SIG-M5 treated with dmso at 0.1 percent for 504 hours (cell line): ENCODE data around the gene PLP1.
"Not testable (repeated sequence)": the region's sequence is repeated elsewhere in the genome, so short reads cannot be mapped to it uniquely, and the experiment has no call there.

Experiments
- DNase-seq: peaks from one replicate; lab custom pipeline; 2025; ENCODE audit not compliant: unreplicated experiment; lab: John Stamatoyannopoulos, UW

PLP1 gene, protein sequence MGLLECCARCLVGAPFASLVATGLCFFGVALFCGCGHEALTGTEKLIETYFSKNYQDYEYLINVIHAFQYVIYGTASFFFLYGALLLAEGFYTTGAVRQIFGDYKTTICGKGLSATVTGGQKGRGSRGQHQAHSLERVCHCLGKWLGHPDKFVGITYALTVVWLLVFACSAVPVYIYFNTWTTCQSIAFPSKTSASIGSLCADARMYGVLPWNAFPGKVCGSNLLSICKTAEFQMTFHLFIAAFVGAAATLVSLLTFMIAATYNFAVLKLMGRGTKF

DNA sequence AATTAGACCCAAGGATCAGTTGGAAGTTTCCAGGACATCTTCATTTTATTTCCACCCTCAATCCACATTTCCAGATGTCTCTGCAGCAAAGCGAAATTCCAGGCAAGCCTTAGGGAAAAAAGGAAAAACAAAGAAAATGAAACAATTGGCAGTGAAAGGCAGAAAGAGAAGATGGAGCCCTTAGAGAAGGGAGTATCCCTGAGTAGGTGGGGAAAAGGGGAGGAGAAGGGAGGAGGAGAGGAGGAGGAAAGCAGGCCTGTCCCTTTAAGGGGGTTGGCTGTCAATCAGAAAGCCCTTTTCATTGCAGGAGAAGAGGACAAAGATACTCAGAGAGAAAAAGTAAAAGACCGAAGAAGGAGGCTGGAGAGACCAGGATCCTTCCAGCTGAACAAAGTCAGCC lies at the start of gene PLP1:
PLP1 (plus strand) TSS at position 295 of the 400 bp plus-strand sequence. CDS start 156 bp downstream, outside the sequence.
- DNase-seq = no peak

- DNase-seq = no peak
Observed at GRCh38 chrX:103727115-103727514, 49.5 kb upstream of the PLP1 start.

DNA sequence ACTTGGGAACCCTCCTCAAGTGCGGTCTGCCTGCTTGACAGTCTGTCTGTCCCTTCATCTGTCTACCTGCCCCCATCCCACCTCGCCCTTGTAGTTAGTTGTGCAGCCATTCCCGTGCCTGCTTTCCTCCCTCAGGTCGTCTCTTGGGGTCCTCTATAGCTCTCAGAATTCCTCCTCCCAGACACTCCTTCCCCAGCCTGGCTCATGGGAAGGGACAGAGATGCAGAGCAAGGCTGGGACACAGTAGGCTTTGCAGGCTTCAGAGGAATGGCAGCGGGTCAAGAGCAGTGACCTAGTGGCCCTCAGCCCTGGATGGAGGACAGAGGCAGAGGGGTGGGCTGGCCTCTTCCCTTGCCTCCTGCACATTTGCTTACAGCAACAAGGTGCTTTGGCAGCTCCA lies 47.6 kb upstream of the PLP1 start:
- no peak for DNase-seq

DNA sequence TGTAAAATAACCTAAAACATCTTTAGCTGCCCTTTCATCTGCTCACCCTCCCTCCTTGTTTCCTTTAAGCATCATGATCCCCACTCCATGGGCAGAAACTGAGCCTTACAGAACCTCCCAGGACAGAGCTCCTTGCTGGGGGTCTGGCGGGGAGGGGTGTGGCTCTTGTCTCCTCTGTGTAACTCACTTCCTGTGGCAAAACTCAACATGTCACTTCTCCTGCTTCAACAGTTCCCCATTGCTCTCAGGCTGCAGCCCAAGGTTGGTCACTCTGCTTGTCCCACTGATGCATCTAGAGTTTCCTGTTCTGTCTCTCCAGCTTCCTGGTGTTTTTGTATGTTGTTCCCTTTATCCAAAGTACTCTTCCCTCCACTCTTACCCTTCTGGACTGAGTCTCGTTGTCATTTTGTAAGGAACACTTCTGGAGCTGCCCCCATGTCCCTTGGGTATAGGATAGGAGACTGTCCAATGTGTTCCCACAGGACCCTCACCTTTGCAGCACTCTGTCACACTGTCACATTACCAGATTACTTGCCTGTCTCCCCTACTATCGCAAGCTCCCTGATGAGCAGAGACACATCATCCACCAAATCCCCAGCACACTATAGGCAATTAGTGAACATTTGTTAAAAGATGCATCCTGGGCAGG lies 46.4 kb upstream of the PLP1 start:
- peak; percentile 7 for DNase-seq

- DNase-seq = no peak
Observed at GRCh38 chrX:103730796-103731493, 45.7 kb upstream of the PLP1 start.

- no peak for DNase-seq
Observed at GRCh38 chrX:103733017-103733416, 43.6 kb upstream of the PLP1 start.

- no peak for DNase-seq
Observed at GRCh38 chrX:103734125-103734760, 42.4 kb upstream of the PLP1 start.

DNA sequence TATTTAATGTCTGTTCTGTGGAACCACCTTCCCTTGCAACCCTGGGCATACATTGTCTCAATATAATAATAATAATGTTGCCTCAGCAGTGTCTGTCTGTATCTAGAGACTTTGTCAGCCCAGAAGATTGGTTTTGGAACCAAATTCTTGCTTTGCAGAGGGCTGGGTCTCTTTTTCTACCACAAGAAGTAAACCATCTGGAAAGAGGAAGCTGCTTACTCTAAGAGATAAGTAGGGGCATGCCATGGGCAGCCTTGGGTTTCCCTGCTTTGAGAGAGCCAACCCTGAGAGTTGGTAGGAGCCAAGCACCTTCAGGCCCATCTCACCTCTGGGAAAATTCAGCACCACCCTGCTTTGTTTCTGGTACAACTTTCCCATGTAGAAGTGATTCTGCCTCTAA lies 38.9 kb upstream of the PLP1 start:
- no peak for DNase-seq

- DNase-seq = no peak
Observed at GRCh38 chrX:103739421-103739820, 37.2 kb upstream of the PLP1 start.

GRCh38 chrX:103741879-103742278 lies 34.8 kb upstream of the PLP1 start:
- DNase-seq = no peak

GRCh38 chrX:103742339-103742738 lies 34.3 kb upstream of the PLP1 start:
- no peak for DNase-seq

DNA sequence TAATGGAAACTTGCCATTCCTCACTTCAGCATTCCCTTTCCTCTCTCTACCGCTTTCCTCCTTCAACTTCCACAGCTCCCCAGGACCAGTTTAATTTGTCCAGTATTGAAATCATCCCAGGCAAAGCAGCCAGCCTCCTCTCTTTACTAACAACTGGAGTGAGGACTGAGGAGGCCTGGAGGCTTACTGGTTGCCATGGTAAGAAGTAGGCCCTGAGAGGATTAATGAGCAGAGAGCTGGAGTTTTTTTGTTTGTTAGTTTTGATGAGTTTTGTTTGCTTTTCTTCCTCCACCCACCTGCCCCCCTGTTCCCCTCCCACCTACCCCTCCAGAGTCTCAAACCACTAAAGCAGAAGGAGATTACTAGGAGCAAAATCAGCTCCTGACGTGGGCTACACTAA lies 29.5 kb upstream of the PLP1 start:
- no peak for DNase-seq

- no peak for DNase-seq
Observed at GRCh38 chrX:103754401-103754800, 22.2 kb upstream of the PLP1 start.

- DNase-seq = no peak
Observed at GRCh38 chrX:103756736-103757135, 19.9 kb upstream of the PLP1 start.

GRCh38 chrX:103758555-103758954 lies 18.1 kb upstream of the PLP1 start:
- no peak for DNase-seq

DNA sequence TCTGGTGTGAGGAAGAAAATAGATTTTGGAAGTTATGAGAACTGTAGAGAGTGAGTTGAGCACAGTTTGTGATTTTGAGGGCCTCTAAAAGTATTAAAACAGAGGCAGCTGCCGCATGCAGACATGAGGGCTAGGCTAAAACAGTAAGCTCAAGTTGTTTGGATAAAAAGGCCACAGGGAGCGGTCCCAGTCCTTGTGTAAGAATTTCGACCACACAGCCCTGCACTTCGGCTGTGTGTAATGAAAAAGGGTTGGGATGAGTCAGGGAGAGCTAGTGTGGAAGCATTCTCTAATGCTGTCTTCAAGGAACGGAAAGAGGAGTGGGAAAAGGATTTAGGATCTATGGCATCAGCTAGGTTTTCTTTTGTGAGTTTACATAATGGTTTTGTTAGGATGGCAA lies 13.1 kb upstream of the PLP1 start:
- DNase-seq = not testable (repeated sequence)

DNA sequence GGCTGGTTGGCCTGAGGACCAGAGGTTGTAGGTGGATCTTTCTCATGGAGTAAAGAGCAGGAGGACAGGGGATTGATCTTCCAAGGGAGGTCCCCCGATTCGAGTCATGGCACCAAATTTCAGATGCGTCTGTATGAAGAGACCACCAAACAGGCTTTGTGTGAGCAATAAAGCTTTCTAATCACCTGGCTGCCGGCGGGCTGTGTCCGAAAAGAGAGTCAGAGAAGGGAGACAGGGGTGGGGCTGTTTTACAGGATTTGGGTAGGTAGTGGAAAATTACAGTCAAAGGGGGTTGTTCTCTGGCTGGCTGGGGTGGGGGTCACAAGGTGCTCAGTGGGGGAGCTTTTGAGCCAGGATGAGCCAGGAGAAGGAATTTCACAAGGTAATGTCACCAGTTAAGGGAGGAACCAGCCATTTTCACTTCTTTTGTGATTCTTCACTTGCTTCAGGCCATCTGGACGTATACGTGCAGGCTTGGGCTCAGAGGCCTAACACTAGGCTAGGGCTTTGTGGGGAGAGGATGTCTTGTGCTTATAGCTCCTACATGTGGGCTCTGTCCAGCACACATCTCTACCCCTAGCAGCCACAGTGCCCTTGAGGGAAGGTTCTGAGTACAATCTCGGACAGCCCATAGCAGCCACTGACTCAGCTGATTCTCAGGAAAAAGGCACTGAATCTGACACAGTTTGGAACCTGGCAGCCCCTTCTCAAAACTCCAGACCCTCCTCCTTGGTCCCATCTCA lies 9.7 kb upstream of the PLP1 start:
- DNase-seq = not testable (repeated sequence)

DNA sequence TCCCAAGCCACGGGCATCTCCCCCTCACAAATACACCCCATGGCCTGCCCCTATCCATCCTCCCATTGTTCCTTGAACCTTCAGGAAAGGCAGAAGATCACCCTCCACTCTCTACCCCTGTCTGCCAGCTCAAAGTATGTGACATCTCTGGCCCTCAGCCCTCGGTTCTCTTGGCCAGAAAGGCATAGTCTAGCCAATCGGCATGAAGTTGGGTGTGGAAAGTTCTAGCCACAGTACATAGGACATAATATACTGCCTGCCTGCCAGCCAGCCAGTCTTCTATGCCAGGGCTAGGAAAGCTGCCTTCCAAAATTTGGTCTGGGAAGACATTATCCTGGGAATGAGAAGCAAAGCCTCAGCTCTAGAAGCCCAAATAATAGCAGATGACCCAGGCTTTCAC lies 3.2 kb upstream of the PLP1 start:
- no peak for DNase-seq

- peak; percentile 13 for DNase-seq
Observed at GRCh38 chrX:103774070-103774642, 2.5 kb upstream of the PLP1 start.

DNA sequence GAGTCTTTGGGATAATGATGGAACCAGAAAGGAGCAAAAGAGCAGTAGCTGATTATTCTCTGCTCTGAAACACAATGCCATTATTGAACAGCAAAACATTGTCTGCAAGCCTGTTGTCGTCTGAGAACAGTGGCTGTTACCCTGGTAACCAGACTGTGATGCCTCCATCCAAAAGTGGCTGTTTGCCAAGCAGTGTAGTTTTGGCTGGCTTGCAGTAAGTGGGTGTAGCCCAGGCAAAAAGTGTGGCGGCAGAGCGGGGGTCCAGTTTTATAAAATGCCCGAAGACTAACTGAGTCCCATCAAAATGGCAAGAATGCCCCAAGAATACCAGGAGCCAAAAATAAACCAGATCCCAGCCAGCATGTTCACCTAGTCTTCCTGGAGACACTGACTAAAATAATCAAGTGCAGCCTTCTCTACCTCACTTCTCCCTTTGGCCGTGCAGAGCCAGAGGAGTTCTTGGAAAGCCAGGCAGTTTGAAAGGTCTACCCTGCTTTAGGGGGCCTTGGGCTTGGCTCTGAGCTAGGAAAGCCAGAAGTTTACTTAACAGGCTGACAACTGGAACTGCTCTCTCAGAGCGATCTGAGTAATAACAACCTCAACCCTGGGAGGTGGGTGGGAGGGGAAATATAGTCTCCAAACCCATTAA lies 2.6 kb downstream of the PLP1 start:
- DNase-seq = no peak
